Measurements from ENCODE around the gene AVPR2.

AVPR2 gene

DNA sequence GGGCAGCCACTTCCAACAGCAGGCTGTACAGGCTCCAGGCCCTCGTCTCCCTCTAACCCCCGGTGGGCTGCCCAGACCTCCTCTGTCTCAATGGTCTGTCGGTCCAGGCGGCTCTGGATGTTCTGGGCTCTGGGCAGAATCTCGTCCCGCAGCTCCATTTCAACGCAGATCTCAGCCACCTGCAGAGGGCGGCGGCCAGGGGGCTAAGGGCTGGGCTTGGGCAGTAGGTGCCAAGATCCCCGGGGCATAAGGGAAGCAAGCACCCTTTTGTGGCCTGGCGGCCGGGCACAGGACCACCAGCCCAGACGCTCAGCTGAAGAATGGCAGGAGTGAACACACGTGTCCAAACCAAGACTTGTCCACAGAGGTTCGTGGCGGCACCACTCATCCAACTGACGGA, 9.2 kb downstream of the AVPR2 start:
- no peak for DNase-seq (ENCODE audit: low spot score)

DNA sequence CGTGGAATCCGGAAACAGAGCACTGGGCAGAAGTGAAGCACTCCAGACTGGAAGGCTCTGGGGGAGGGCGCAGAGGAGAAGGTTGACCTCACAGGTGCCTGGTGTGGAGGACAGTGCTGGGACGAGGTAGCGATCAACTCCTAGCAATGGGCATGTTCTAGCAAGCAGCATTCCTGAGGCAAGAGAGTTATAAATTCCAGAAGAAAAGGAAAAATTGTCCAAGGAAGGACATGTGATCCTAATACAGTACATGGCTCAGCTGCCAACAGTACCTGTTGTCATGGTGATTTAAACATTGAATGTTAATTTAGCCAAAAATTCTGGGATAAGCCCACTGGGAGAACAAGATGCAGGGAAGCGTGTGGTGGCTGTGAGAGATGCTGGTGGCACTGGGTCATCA, 13.4 kb downstream of the AVPR2 start:
- DNase-seq (ENCODE audit: low spot score), result no peak

GRCh38 chrX:153919281-153919680, 14.8 kb downstream of the AVPR2 start:
- DNase-seq (ENCODE audit: low spot score), result no peak

DNA sequence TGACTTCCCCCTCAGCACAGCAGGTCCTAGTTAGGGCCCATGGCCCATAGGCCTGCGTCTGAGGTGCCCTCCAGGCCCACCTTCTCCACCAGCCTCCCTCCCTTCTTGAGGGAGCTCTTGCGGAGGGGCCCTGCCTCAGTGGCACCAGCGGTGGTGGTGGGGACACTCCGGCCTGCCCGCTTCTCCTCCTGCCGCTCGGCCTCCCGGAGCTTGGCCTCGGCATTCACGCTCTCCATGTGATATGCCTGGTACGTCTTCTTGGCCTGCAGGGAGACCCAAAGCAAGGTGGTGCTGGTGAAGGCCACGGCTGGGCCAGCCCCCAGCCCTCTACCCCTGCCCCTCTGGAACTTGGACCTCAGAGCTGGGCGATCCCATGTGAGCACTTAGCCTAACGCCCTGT, 16.1 kb downstream of the AVPR2 start:
- no peak for DNase-seq (ENCODE audit: low spot score)

DNA sequence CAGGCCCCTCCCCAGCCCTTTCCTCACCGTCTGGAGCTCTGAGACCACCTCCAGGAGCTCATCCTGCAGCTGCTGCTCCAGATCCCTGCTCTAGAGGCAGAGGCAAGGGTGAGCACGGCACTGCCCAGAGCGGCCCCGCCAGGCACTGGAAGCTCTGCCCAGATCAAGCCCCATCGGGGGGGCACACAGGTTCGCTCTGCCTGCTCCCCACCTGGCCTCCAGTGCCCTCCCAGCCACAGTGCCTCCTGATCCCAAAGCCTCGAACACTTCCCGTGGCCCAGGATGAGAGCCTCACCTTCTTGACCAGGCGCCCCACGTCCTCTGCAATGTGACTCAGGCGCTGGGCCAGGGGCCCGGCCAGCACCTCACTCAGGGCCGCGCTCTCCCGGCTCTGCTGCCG, 16.6 kb downstream of the AVPR2 start:
- DNase-seq (ENCODE audit: low spot score), result no peak

DNA sequence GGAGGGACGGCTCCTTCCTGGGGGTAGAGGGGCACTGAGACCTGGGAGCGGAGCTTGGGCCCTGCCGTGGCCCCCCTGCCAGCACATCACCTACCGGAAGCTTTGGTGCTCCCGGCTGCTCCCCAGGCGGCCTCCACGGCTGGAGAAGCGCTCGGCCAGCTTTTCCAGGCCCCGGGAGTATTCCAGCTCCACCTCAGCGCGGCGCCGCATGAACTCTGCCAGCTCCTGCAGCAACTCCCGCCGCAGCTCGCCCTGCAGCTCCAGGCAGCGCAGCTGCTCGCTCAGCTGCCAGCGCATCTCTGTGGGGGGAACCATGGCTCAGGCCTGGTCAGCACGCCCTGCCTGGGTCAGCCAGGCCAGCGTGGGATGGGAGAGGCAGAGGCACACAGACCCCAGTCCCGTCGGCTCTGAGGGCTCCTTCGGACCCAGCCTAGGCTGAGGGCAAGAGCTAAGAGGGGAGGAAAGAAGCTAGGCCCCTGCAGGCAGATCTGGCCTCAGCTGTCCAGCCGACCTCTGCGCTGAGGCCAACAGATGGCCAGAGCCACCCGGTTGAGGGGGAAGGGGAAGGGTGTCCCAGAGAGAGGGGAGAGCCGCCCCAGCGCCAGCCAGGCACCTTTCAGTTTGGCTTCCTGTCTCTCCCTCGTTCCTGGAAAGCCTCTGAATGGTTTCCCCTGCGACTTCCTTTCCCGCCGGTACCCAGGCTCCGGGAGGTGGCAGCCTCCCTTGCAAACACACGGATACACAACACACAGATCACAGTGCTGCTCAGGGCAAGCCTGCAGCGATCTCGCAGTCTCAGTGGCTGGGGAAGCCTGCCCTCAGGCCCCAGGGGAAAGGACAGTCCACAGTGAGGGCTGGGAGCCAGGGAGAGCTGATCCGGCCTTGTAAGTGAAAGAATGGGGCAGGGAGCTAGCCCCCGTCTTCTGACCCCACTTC, 17.3 kb downstream of the AVPR2 start:
- peak; percentile 16 for DNase-seq (ENCODE audit: low spot score)

DNA sequence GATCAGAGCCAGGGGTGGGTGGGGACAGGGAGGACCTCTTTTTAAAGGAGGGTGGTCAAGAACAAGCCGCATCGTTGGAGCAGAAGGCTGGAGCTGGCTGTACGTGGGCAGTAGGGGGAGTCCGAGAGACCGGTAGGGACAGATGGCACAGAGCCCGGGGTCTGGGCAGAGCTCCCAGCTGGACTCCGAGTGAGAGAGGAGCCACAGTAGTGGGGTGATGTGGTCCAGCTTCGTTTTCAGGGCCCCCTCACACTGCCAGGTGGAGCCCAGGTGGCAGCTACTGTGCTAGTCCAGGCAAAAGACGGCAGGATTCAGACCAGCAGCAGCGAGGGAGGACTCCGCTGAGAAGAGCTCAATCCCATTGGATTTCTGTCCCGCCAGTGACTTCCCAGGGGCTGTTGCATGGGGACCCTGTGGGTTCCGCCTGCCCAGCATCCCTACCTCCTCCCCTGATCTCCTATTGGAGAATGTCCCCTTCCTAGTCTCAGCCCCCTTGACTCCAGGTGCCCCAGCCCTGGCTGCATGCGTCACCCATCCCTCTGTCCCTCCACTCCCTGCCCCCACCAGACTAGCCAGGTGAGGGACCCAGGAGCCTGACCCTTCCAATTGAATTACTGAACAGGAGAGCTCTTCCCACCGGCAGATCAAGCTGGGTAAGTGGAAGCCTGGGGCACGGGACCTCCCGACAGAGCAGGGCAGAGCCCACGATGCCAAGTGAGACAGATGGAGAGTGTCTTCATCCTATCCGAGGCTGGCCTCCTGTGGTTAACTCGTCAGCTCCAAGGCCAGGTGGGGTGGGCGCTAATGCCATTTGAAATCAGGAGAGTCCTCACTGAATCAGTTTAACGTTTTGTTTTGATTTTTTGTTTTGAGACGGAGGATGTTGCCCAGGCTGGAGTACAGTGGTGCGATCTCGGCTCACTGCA, 18.7 kb downstream of the AVPR2 start:
- no peak for DNase-seq (ENCODE audit: low spot score)

- DNase-seq (ENCODE audit: low spot score), result peak; percentile 44
Measured at GRCh38 chrX:153924149-153924861, 19.8 kb downstream of the AVPR2 start.

DNA sequence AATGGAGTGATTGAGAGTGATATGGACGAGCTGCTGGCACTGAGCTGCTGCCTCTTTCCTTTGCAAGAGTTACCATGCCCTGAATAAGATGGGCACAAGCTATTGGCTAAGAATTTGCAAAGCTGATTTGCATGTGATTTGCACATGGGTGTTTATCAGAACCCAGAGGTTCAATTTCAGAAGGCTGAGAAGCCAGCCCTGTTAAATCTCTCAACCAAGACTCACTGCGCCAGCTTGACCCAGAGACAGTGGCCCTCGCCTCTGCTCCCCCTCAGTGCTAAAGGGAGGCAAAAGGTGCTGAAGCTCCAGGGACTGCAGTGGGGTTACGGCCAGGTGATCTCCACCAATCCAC, 20.9 kb downstream of the AVPR2 start:
- peak; percentile 20 for DNase-seq (ENCODE audit: low spot score)

DNA sequence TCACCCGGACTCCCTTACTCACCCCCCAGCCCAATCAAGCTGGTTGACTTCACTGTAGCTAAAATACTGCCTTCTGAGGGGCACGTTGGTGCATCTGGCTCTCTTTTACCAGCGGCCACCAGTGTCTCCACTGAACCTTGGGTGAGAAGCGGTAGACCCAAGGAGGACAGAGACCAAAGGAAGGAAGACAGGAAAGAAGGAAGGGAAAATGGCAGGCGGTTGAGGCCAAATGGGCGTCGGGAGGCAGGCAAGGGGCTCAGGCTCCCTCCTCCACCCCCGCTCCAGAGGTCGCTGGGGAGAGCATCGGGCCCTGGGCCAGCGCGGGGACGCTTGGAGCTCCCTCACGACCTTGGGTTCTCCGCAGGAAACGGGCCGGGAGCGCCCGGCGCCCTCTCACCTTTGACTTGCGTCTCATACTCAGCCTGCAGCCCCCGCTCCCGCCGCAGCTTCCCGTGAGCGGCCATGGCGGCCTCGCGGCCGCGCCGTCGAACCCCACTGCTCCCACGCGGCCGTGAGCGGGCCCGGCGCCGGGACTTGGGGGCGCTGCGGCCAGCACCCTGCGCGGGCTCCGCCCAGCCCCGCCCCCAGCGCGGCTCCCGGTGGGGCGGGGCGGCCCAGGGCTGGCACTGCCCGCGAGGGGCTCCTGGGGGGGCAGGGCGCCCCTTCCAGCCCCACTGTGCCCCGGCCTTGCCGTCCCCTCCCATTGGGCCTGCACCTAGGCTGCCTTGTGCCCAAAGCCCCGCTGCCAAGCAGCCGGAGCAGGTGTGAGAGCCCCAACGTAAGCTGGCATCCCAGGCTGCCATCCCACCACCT, 21.5 kb downstream of the AVPR2 start, which contains the start of gene ARHGAP4:
TSS of gene ARHGAP4 (minus strand) at position 526 of the 813 bp plus-strand sequence. CDS start at position 464, 62 bp downstream.
- DNase-seq (ENCODE audit: low spot score), result peak; percentile 23

DNA sequence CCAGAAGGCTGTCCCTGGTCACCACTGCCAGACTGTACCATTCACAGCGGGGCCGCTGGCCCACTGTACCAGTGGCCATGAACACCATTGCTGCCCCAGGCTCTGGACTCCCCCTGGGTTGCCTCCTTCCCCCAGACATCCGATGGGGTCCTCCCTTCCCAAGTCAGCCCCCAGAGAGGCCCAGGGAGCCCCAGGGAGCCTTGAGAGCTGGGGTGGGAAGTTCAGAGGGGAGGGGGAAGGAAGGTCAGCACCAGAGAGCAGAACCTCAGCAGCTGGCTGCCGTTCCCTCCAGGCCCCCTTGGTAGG, 22.0 kb downstream of the AVPR2 start:
- DNase-seq (ENCODE audit: low spot score), result no peak

DNA sequence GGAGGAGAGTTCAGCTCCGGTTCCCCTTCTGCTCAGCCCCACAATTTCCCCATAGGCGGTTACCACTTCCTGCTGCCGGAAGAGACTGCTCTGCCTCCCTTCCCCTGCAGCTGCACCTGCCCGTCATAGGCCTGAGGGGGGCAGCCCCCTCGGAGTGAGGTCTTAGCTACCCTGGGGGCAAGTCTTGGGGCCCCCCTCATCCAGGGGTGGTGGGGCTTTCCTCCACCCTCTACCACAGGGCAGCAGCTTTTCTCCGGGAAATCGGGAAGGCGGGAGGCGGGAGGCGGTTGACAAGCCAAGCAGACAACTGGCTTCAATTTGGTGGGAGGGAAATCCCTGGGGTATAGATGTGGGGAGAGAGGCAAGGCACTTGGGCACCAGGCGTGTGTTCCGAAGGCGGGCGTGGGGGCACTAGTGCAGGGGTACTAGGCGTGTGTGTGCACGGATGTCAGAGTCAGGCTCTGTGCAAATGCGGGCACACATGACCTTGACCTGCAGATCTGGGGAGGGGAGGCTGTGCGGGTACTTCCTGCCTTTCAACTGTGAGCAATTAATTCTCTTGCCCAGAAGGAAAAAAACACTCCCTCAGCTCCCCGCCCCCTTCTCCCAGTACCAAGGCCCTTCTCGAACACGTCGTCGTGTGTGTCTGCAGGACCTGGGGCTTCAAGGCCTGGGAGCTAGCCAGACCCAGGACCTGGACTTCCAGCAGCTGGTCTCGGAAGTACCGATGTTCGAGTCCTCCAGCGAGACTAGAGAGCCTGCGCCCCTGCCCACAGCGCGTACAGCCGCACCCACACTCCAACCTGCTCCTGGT, 22.6 kb downstream of the AVPR2 start:
- peak; percentile 76 for DNase-seq (ENCODE audit: low spot score)

- DNase-seq (ENCODE audit: low spot score), result no peak
Measured at GRCh38 chrX:153927672-153927921, 23.1 kb downstream of the AVPR2 start.

- DNase-seq (ENCODE audit: low spot score), result peak; percentile 95
Measured at GRCh38 chrX:153927922-153928760, 23.7 kb downstream of the AVPR2 start.

- no peak for DNase-seq (ENCODE audit: low spot score)
Measured at GRCh38 chrX:153928846-153929245, 24.4 kb downstream of the AVPR2 start.

GRCh38 chrX:153929576-153929975, 25.1 kb downstream of the AVPR2 start:
- DNase-seq (ENCODE audit: low spot score), result no peak

DNA sequence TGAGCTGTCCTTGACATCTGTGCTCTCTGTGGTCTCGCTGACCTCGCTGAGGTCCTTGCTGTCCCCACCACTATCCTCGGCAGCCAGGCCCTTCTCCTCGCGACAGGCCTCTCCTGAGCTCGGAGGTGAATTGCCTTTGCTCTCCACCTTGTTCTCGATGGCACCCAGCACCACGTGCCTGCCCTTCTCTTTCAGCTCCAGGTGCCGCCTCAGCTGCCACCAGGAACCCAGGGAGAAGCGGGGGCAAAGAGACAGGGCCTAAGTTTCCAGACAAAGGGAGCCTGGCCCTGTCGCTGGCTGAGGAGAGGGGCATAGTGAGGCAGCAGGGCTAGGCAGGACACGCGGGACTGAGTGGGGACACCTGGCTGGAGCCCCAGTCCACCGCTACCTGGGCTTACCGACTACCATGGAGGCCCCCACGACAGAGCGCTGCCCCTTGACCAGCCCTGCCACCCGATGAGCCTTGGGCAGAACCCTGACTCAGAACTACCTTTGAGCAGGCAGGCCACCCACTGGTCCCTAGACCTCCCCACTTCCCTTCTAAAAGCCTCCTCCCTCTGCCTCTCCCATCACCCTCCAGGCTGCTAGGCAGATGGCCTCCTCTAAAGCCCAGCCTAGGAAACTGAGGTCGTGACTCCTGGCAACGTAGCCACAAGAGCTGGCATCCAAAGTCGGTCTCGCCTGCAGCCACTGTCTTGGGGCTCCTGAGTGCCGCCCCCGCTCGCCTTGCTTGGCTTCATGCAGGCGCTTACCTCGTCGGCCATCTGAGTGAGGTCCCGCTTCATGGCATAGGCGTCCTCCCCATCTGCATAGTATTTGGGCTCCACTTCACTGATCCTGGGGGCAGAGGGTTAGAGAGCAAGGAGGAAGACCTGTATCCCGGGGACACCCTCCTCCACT, 25.8 kb downstream of the AVPR2 start:
- no peak for DNase-seq (ENCODE audit: low spot score)

GRCh38 chrX:153931151-153931550, 26.7 kb downstream of the AVPR2 start:
- DNase-seq (ENCODE audit: low spot score), result no peak

GRCh38 chrX:153931748-153932147, 27.3 kb downstream of the AVPR2 start:
- no peak for DNase-seq (ENCODE audit: low spot score)
